Neuronal stem cell (in vitro differentiated cells): ENCODE data around the gene LDLRAP1.

Experiments used
- DNase-seq: peaks from one replicate; pipeline ENCODE4 v3.0.0-alpha.2; 2013; ENCODE audit warnings: low spot score
- H2AFZ ChIP-seq: one replicate; pipeline ENCODE4 v1.6.1; 2013; ENCODE audit warnings: mild to moderate bottlenecking, low read length, inconsistent platforms
- H2AK5ac ChIP-seq: 2 replicates; pipeline ENCODE4 v1.6.1; 2013; ENCODE audit warnings: low read depth, mild to moderate bottlenecking, inconsistent platforms, low read length, moderate library complexity, mixed read lengths
- H2BK120ac ChIP-seq: 2 replicates; pipeline ENCODE4 v1.6.1; 2013; ENCODE audit warnings: low read depth, mild to moderate bottlenecking, inconsistent platforms, low read length, moderate library complexity, mixed read lengths
- H2BK12ac ChIP-seq: one replicate; pipeline ENCODE4 v1.6.1; 2013; ENCODE audit warnings: low read length, inconsistent platforms
- H2BK15ac ChIP-seq: 2 replicates; pipeline ENCODE4 v1.6.1; 2013; ENCODE audit warnings: mild to moderate bottlenecking, low read length, inconsistent platforms, mixed read lengths
- H2BK5ac ChIP-seq: one replicate; pipeline ENCODE4 v1.6.1; 2013; ENCODE audit warnings: inconsistent platforms, mild to moderate bottlenecking, low read length, moderate library complexity
- H3K14ac ChIP-seq: one replicate; pipeline ENCODE4 v1.6.1; 2013; ENCODE audit warnings: low read length, inconsistent platforms
- H3K18ac ChIP-seq: 2 replicates; pipeline ENCODE4 v1.6.1; 2013; ENCODE audit warnings: low read length, inconsistent platforms
- H3K23ac ChIP-seq: 2 replicates; pipeline ENCODE4 v1.6.1; 2013; ENCODE audit warnings: low read depth, mild to moderate bottlenecking, mixed read lengths, low read length, inconsistent platforms; ENCODE audit not compliant: poor library complexity
- H3K27ac ChIP-seq: replicated peaks from 3 replicates; pipeline ENCODE4 v1.5.1; 2013; ENCODE audit warnings: low read length, inconsistent platforms
- H3K27me3 ChIP-seq, 3 experiments: 2 replicates each; pipeline ENCODE4 v1.6.1; 2013; ENCODE audit warnings: low read length in 3 of 3, mild to moderate bottlenecking in 2 of 3, inconsistent platforms in 1 of 3, low read depth in 1 of 3, mixed read lengths in 1 of 3, moderate library complexity in 1 of 3; ENCODE audit not compliant: control insufficient read depth in 3 of 3, insufficient read depth in 3 of 3
- H3K36me3 ChIP-seq, 2 donors: replicated peaks in 1 of 2; 2 replicates each; pipeline ENCODE4 v1.6.1; 2013; ENCODE audit warnings: low read length in 2 of 2; ENCODE audit not compliant: control insufficient read depth in 2 of 2, insufficient read depth in 2 of 2
- H3K4ac ChIP-seq: 2 replicates; pipeline ENCODE4 v1.6.1; 2013; ENCODE audit warnings: inconsistent platforms, mild to moderate bottlenecking, low read length, moderate library complexity
- H3K4me1 ChIP-seq, 2 donors: 1 replicate in 1 of 2; 2 replicates in 1 of 2; pipeline ENCODE4 v1.6.1; 2013; ENCODE audit warnings: low read length in 2 of 2, low read depth in 1 of 2; ENCODE audit not compliant: control insufficient read depth in 2 of 2, insufficient read depth in 1 of 2
- H3K4me2 ChIP-seq: one replicate; pipeline ENCODE4 v1.6.1; 2013; ENCODE audit warnings: mild to moderate bottlenecking, low read length, inconsistent platforms; ENCODE audit not compliant: insufficient read depth, poor library complexity, severe bottlenecking
- H3K4me3 ChIP-seq, 2 donors: 2 replicates each; pipeline ENCODE4 v1.5.1; 2013; ENCODE audit warnings: low read length in 2 of 2, mild to moderate bottlenecking in 2 of 2, inconsistent platforms in 1 of 2, moderate library complexity in 1 of 2
- H3K79me1 ChIP-seq: one replicate; pipeline ENCODE4 v1.6.1; 2013; ENCODE audit warnings: low read depth, mild to moderate bottlenecking, inconsistent platforms, low read length, moderate library complexity
- H3K9ac ChIP-seq: one replicate; pipeline ENCODE4 v1.6.1; 2013; ENCODE audit warnings: mild to moderate bottlenecking, low read depth, low read length, inconsistent platforms; ENCODE audit not compliant: poor library complexity
- H3K9me3 ChIP-seq, 2 donors: replicated peaks in 1 of 2; 2 replicates each; pipeline versions ENCODE3 to v1.6.1; 2013; ENCODE audit warnings: low read length in 2 of 2, mild to moderate bottlenecking in 2 of 2, inconsistent platforms in 1 of 2, low read depth in 1 of 2, mixed read lengths in 1 of 2, moderate library complexity in 1 of 2; ENCODE audit not compliant: control insufficient read depth in 2 of 2, insufficient read depth in 1 of 2
- H4K8ac ChIP-seq: one replicate; pipeline ENCODE4 v1.6.1; 2013; ENCODE audit warnings: low read depth, mild to moderate bottlenecking, inconsistent platforms, low read length, moderate library complexity
- H4K91ac ChIP-seq: one replicate; pipeline ENCODE4 v1.6.1; 2013; ENCODE audit warnings: low read length, low read depth, mild to moderate bottlenecking, inconsistent platforms; ENCODE audit not compliant: poor library complexity
- WGBS, 2 donors: extraction: QIAGEN DNeasy Blood & Tissue Kit; methylation state at CpG; one replicate each; pipeline ENCODE4 v1.1.7; 2013; ENCODE audit warnings: missing lambda C conversion rate in 2 of 2, mixed read lengths in 1 of 2; ENCODE audit not compliant: insufficient read length in 2 of 2, insufficient replicate concordance in 1 of 2; ENCODE audit errors: extremely low coverage in 2 of 2; 5-methylcytosine and 5-hydroxymethylcytosine counted together

Gene LDLRAP1

GRCh38 chr1:25568834-25569596 lies 25.6 kb downstream of the LDLRAP1 start:
- no CpG with 5 or more reads among the region's 21 CpGs for WGBS, 2 donors
- Histone ChIP-seq H4K8ac (no peak overlapping the region), H3K36me3 (no peaks in the 10 kb centered on the region), H3K4me1 (peaks cover 49 to 62% of the 10 kb centered on the region in 2 donors), H3K9ac (peak overlapping the region; percentile 55), H2BK15ac (peak overlapping the region; percentile 68), H3K4me2 (no peak overlapping the region), H4K91ac (peak overlapping the region; percentile 9), H2BK120ac (no peak overlapping the region), H3K18ac (peak overlapping the region; percentile 40), H3K23ac (no peak overlapping the region), H2AK5ac (peak overlapping the region; percentile 72), H3K9me3 (no peaks in the 10 kb centered on the region), H2BK12ac (no peak overlapping the region), H3K4me3 (no peak overlapping the region), H3K14ac (no peak overlapping the region), H2BK5ac (no peak overlapping the region), H3K27ac (no peak overlapping the region), H3K27me3 (no peaks in the 10 kb centered on the region), H3K4ac (peak overlapping the region; percentile 30), H3K79me1 (no peaks in the 10 kb centered on the region), H2AFZ (no peak overlapping the region)
- DNase-seq = no peak

GRCh38 chr1:25569597-25570396 lies 26.4 kb downstream of the LDLRAP1 start:
- Histone ChIP-seq H2BK5ac (no peak overlapping the region), H2BK15ac (no peak overlapping the region), H3K14ac (no peak overlapping the region), H3K27me3 (no peaks in the 10 kb centered on the region), H3K4me2 (no peak overlapping the region), H3K23ac (no peak overlapping the region), H3K9me3 (no peaks in the 10 kb centered on the region), H3K18ac (no peak overlapping the region), H3K27ac (no peak overlapping the region), H3K4me1 (peaks cover 51 to 61% of the 10 kb centered on the region in 2 donors), H2AFZ (no peak overlapping the region), H3K79me1 (no peaks in the 10 kb centered on the region), H2BK120ac (no peak overlapping the region), H2AK5ac (peak overlapping the region; percentile 4), H4K8ac (no peak overlapping the region), H2BK12ac (no peak overlapping the region), H4K91ac (no peak overlapping the region), H3K4ac (no peak overlapping the region), H3K9ac (no peak overlapping the region), H3K36me3 (no peaks in the 10 kb centered on the region), H3K4me3 (no peak overlapping the region)
- no CpG with 5 or more reads among the region's 18 CpGs for WGBS, 2 donors
- DNase-seq = no peak

- Histone ChIP-seq H3K23ac (peak overlapping the region; percentile 40), H3K14ac (peak overlapping the region; percentile 59), H3K9ac (peak overlapping the region; percentile 70), H2BK12ac (no peak overlapping the region), H3K27me3 (no peaks in the 10 kb centered on the region), H3K36me3 (no peaks in the 10 kb centered on the region), H2AFZ (no peak overlapping the region), H4K91ac (no peak overlapping the region), H2BK120ac (no peak overlapping the region), H3K79me1 (no peaks in the 10 kb centered on the region), H3K4me2 (no peak overlapping the region), H3K27ac (no peak overlapping the region), H4K8ac (no peak overlapping the region), H3K9me3 (no peaks in the 10 kb centered on the region), H3K4me3 (no peak overlapping the region), H2BK15ac (peak overlapping the region; percentile 56), H2AK5ac (peak overlapping the region; percentile 48), H3K18ac (peak overlapping the region; percentile 24), H3K4me1 (peaks cover 41 to 49% of the 10 kb centered on the region in 2 donors), H2BK5ac (no peak overlapping the region), H3K4ac (no peak overlapping the region)
- DNase-seq = no peak
- WGBS, 2 donors = no CpG with 5 or more reads among the region's 12 CpGs
Observed at GRCh38 chr1:25570798-25571521, 27.6 kb downstream of the LDLRAP1 start.
